ENCODE measurements around the gene GALT. TPM values are rescaled to one million over a fixed set of nuclear protein-coding genes. Genes with fewer than 3 reads are reported as not detected.

Gene GALT
- total and polyA plus RNA-seq, 2 of the 13 experiments (the other 11 are each of a cell fraction or from before 2014, with no cell fraction given): 40.4 to 46.3 TPM

- 95% methylated on average over 8 of the region's 8 CpGs for WGBS (ENCODE audit: low lambda C conversion rate)
- H3K4me2 ChIP-seq (ENCODE audit: low read depth, low read length): no peak overlapping the region; the same call in 1 of the 2 replicates
- peaks cover 8 to 18% of the 10 kb centered on the region in 2 experiments for H3K36me3 ChIP-seq (replicated peaks in 1 of 2; ENCODE audit: control insufficient read depth in 1 of 2, insufficient read depth in 2 of 2, low read length in 2 of 2)
- in situ Hi-C loops (cut with HindIII; ENCODE audit: extremely low pct_ligation_motif_present, low pct_unique_long_range_greater_than_20kb) (no loop called here), intact Hi-C loops (cut with micrococcal nuclease; ENCODE audit: unreplicated experiment) (no loop called here)
- H3K9ac ChIP-seq (ENCODE audit: insufficient read depth, low read depth, low read length): no peak overlapping the region
- no peaks in the 10 kb centered on the region for H4K20me1 ChIP-seq (ENCODE audit: insufficient read depth, low read length)
- DNase-seq (ENCODE audit: low spot score) (no peak), FAIRE-seq (no peak), ATAC-seq (no peak)
- peak overlapping the region in 1 of 3 experiments; percentile 88; a peak in 1 of 6 replicates for H3K4me3 ChIP-seq (replicated peaks in 1 of 3; ENCODE audit: insufficient read depth in 1 of 3, low read depth in 2 of 3, low read length in 3 of 3)
- no peaks in the 10 kb centered on the region for H3K9me3 ChIP-seq (ENCODE audit: low read length)
- H3K27ac ChIP-seq (ENCODE audit: extremely low read length, insufficient read depth, low read length): no peak overlapping the region
- H3K4me1 ChIP-seq (ENCODE audit: insufficient read depth, low read length): peaks cover 77% of the 10 kb centered on the region
- H2AFZ ChIP-seq (ENCODE audit: low read length): no peak overlapping the region
- no TSS peak for BruUV-seq (replicated peaks)
- no peaks in the 10 kb centered on the region; a peak in 1 of 5 replicates for H3K27me3 ChIP-seq (ENCODE audit: control insufficient read depth in 1 of 2, insufficient read depth in 2 of 2, low read length in 2 of 2)
- TF ChIP-seq REL (CRISPR knock-in tag; conservative IDR thresholded peaks at IDR 0.05) (no peak), HMGXB3 (CRISPR knock-in tag; IDR thresholded peaks at IDR 0.05; ENCODE audit: borderline replicate concordance) (no peak), NFATC3 (CRISPR knock-in tag; IDR thresholded peaks at IDR 0.05) (no peak), ZNF17 (CRISPR knock-in tag; IDR thresholded peaks at IDR 0.05) (no peak), CHCHD3 (CRISPR knock-in tag; IDR thresholded peaks at IDR 0.05) (no peak), FOXJ3 (CRISPR knock-in tag; IDR thresholded peaks at IDR 0.05; ENCODE audit: borderline replicate concordance) (no peak), NFE2L2 (IDR thresholded peaks at IDR 0.05; ENCODE audit: low read length) (no peak), ZNF333 (CRISPR knock-in tag; IDR thresholded peaks at IDR 0.05; ENCODE audit: borderline replicate concordance) (no peak), ZNF24 (IDR thresholded peaks at IDR 0.05) (no peak), ELF1 (CRISPR knock-in tag; IDR thresholded peaks at IDR 0.05) (no peak), ZC3H4 (CRISPR knock-in tag; IDR thresholded peaks at IDR 0.05; ENCODE audit: borderline replicate concordance) (no peak), ZNF44 (CRISPR knock-in tag; IDR thresholded peaks at IDR 0.05) (no peak)
- TF ChIP-seq, protein P1, sequence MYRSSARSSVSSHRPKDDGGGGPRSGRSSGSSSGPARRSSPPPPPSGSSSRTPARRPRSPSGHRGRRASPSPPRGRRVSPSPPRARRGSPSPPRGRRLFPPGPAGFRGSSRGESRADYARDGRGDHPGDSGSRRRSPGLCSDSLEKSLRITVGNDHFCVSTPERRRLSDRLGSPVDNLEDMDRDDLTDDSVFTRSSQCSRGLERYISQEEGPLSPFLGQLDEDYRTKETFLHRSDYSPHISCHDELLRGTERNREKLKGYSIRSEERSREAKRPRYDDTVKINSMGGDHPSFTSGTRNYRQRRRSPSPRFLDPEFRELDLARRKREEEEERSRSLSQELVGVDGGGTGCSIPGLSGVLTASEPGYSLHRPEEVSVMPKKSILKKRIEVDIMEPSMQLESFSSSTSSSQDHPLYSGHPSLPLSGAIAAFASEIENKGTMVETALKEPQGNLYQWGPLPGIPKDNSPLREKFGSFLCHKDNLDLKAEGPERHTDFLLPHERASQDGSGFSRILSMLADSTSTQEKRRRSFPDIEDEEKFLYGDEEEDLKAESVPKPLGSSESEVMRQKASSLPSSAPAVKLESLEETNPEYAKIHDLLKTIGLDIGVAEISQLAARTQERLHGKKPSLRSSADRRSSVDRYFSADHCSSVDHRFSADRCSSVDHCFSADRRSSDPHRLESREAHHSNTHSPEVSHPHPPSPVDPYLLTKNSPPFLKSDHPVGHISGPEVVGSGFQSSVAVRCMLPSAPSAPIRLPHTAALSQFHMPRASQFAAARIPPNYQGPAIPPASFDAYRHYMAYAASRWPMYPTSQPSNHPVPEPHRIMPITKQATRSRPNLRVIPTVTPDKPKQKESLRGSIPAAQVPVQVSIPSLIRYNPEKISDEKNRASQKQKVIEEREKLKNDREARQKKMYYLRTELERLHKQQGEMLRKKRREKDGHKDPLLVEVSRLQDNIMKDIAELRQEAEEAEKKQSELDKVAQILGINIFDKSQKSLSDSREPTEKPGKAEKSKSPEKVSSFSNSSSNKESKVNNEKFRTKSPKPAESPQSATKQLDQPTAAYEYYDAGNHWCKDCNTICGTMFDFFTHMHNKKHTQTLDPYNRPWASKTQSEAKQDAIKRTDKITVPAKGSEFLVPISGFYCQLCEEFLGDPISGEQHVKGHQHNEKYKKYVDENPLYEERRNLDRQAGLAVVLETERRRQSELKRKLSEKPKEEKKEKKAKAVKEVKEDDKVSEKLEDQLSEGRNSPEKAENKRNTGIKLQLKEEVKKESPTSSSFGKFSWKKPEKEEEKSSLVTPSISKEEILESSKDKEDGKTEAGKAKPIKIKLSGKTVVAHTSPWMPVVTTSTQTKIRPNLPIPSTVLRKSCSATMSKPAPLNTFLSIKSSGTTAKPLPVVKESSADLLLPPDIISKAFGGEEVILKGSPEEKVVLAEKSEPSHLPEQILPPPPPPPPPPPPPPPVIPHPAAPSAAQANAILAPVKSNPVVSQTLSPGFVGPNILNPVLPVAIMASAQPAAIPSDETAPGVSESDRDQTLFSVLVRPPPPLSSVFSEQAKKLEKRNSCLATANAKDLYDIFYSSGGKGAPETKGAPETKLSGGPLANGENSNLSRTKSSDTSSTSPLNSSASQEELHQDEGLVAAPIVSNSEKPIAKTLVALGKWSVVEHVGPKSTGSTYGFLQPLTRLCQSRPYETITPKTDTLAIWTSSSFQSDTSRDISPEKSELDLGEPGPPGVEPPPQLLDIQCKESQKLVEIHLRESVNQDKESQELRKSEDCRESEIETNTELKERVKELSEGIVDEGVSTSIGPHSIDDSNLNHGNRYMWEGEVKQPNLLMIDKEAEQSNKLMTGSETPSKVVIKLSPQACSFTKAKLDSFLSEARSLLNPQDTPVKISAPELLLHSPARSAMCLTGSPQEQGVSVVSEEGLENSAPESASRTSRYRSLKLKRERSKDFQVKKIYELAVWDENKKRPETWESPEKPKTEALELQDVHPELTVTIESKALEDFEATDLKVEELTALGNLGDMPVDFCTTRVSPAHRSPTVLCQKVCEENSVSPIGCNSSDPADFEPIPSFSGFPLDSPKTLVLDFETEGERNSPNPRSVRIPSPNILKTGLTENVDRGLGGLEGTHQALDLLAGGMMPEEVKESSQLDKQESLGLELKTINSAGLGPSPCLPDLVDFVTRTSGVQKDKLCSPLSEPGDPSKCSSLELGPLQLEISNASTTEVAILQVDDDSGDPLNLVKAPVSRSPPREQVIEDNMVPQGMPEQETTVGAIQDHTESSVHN (CRISPR knock-in tag; IDR thresholded peaks at IDR 0.05): no peak
- ChIA-PET CTCF (ENCODE audit: low intra/inter-chr PET ratio, low total read pairs) (no interaction called here), POLR2A (interaction anchor here (2.3 kb wide), 1 partner anchor 11 kb away, joined by 10 read pairs; the partner anchor contains the start of gene SIGMAR1)
- H3K79me2 ChIP-seq (ENCODE audit: insufficient read depth, low read length): peaks cover 16% of the 10 kb centered on the region
These were observed 2.2 kb downstream of the GALT start for GRCh38 chr9:34648673-34649072.

Measured in HepG2 (cell line).